ENCODE measurements around the gene NANS.

Gene NANS

DNA sequence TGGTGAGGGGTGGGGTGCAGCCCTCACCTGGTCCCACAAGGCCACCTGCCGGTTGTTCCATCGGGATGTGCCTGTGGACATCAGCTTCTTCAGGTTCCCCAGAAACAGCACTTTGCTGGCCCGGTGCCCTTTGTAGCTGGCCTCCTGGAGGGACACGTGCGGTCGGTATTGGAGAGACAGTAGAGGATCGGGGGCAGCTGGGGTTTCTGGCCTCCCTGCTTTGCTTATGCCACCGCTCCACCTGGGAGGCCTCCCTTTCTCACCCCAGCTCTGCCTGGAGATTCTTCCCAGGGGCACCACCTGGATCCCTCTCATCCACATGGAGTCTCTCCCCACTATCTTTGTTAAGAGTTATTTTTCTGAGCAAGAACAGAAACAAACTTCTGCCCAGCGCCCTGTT, 75.6 kb downstream of the NANS start:
- no peak for DNase-seq (ENCODE audit: low read depth in 3 of 3)
